GM12892 (cell line): ENCODE measurements around the gene LMO1.

Experiments used
- POLR2A ChIP-seq: IDR thresholded peaks from 2 replicates; pipeline ENCODE4 v1.6.1; 2011; ENCODE audit warnings: low read depth, low read length, control low read depth
- POLR2AphosphoS5 ChIP-seq: IDR thresholded peaks from 2 replicates; pipeline ENCODE4 v1.6.1; 2011; ENCODE audit warnings: low read depth, low read length, control low read depth
- TAF1 ChIP-seq: IDR thresholded peaks from 2 replicates; pipeline ENCODE4 v1.6.1; 2011; ENCODE audit warnings: low read depth, mild to moderate bottlenecking, control low read depth, low read length, borderline replicate concordance

DNA sequence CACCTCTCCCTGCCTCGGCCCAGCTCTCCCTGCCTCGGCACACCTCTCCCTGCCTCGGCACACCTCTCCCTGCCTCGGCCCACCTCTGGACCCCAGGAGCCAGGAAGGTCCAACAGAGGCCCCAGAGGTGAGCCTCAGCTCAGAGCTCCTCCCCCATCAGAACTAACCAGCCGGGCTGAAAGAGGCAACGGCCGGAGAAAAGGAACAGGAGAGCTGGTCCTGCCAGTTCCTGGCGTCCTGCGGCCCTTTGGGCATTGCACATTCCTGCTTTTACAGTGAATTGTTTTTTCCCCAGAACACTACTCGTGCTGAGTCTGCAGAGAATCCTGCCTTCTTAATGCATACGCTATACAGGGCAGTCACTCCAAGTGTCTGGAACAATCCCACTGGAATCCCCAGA is 45.8 kb downstream of the LMO1 start:
- TF ChIP-seq POLR2AphosphoS5 = no peak
- no peak for TF ChIP-seq POLR2A
- no peak for TF ChIP-seq TAF1
